ENCODE measurements around the gene DUSP10. TPM values are rescaled to one million over a fixed set of nuclear protein-coding genes. Genes with fewer than 3 reads are reported as not detected.

DUSP10 gene
- total RNA-seq, 1 donor from 2014 or later = 5.0 TPM

- Mint-ChIP-seq H3K27me3 (ENCODE audit: unreplicated experiment) (peaks cover 2% of the 10 kb centered on the region), H3K4me1 (ENCODE audit: unreplicated experiment) (peaks cover 24% of the 10 kb centered on the region), H3K27ac (ENCODE audit: unreplicated experiment) (no peak overlapping the region), H3K9me3 (ENCODE audit: unreplicated experiment) (no peaks in the 10 kb centered on the region), H3K4me3 (ENCODE audit: unreplicated experiment) (no peak overlapping the region), H3K36me3 (ENCODE audit: low read depth, unreplicated experiment) (no peaks in the 10 kb centered on the region)
- TF ChIP-seq CTCF (IDR thresholded peaks at IDR 0.05; ENCODE audit: unreplicated experiment) = no peak
- no peak for DNase-seq (ENCODE audit: low spot score)
Observed at GRCh38 chr1:221758455-221758854, 16.6 kb upstream of the DUSP10 start.

- H3K27ac Mint-ChIP-seq (ENCODE audit: unreplicated experiment) = no peak overlapping the region
- DNase-seq (ENCODE audit: low spot score) = no peak
- TF ChIP-seq CTCF (IDR thresholded peaks at IDR 0.05; ENCODE audit: unreplicated experiment) = no peak
- H3K4me1 Mint-ChIP-seq (ENCODE audit: unreplicated experiment) = peaks cover 20% of the 10 kb centered on the region
- peaks cover 2% of the 10 kb centered on the region for H3K27me3 Mint-ChIP-seq (ENCODE audit: unreplicated experiment)
- H3K4me3 Mint-ChIP-seq (ENCODE audit: unreplicated experiment) = no peak overlapping the region
- H3K36me3 Mint-ChIP-seq (ENCODE audit: low read depth, unreplicated experiment) = no peaks in the 10 kb centered on the region
- no peaks in the 10 kb centered on the region for H3K9me3 Mint-ChIP-seq (ENCODE audit: unreplicated experiment)
Observed at GRCh38 chr1:221756830-221757551, 15.1 kb upstream of the DUSP10 start.

- Mint-ChIP-seq H3K4me1 (ENCODE audit: unreplicated experiment) (peaks cover 16% of the 10 kb centered on the region), H3K27me3 (ENCODE audit: unreplicated experiment) (peaks cover 2% of the 10 kb centered on the region), H3K27ac (ENCODE audit: unreplicated experiment) (no peak overlapping the region), H3K4me3 (ENCODE audit: unreplicated experiment) (no peak overlapping the region), H3K36me3 (ENCODE audit: low read depth, unreplicated experiment) (no peaks in the 10 kb centered on the region), H3K9me3 (ENCODE audit: unreplicated experiment) (no peaks in the 10 kb centered on the region)
- no peak for TF ChIP-seq CTCF (IDR thresholded peaks at IDR 0.05; ENCODE audit: unreplicated experiment)
- DNase-seq (ENCODE audit: low spot score) = no peak
Observed at GRCh38 chr1:221753828-221754188, 11.9 kb upstream of the DUSP10 start.

- H3K36me3 Mint-ChIP-seq (ENCODE audit: low read depth, unreplicated experiment) = no peaks in the 10 kb centered on the region
- H3K9me3 Mint-ChIP-seq (ENCODE audit: unreplicated experiment) = no peaks in the 10 kb centered on the region
- peaks cover 2% of the 10 kb centered on the region for H3K27me3 Mint-ChIP-seq (ENCODE audit: unreplicated experiment)
- no peak for DNase-seq (ENCODE audit: low spot score)
- no peak for TF ChIP-seq CTCF (IDR thresholded peaks at IDR 0.05; ENCODE audit: unreplicated experiment)
- H3K4me1 Mint-ChIP-seq (ENCODE audit: unreplicated experiment) = peaks cover 16% of the 10 kb centered on the region
- H3K27ac Mint-ChIP-seq (ENCODE audit: unreplicated experiment) = no peak overlapping the region
- no peak overlapping the region for H3K4me3 Mint-ChIP-seq (ENCODE audit: unreplicated experiment)
Observed at GRCh38 chr1:221751226-221751887, 9.5 kb upstream of the DUSP10 start.

GRCh38 chr1:221748981-221749380, 7.1 kb upstream of the DUSP10 start:
- Mint-ChIP-seq H3K36me3 (ENCODE audit: low read depth, unreplicated experiment) (no peaks in the 10 kb centered on the region), H3K27me3 (ENCODE audit: unreplicated experiment) (no peaks in the 10 kb centered on the region), H3K27ac (ENCODE audit: unreplicated experiment) (no peak overlapping the region), H3K4me3 (ENCODE audit: unreplicated experiment) (no peak overlapping the region), H3K4me1 (ENCODE audit: unreplicated experiment) (peaks cover 15% of the 10 kb centered on the region), H3K9me3 (ENCODE audit: unreplicated experiment) (no peaks in the 10 kb centered on the region)
- TF ChIP-seq CTCF (IDR thresholded peaks at IDR 0.05; ENCODE audit: unreplicated experiment) = no peak
- DNase-seq (ENCODE audit: low spot score) = no peak

Data from endothelial cell (in vitro differentiated cells).